ENCODE results near the gene SRRT.

SRRT gene

GRCh38 chr7:100882201-100882600, 7.3 kb downstream of the SRRT start:
- no peak for DNase-seq

- DNase-seq: no peak
Measured at GRCh38 chr7:100882785-100883526, 8.1 kb downstream of the SRRT start.

GRCh38 chr7:100884736-100885439, 10.0 kb downstream of the SRRT start:
- DNase-seq: peak in 2 of 5 experiments; percentile 49 to 75

- no peak for DNase-seq
Measured at GRCh38 chr7:100885440-100886141, 10.7 kb downstream of the SRRT start.

DNA sequence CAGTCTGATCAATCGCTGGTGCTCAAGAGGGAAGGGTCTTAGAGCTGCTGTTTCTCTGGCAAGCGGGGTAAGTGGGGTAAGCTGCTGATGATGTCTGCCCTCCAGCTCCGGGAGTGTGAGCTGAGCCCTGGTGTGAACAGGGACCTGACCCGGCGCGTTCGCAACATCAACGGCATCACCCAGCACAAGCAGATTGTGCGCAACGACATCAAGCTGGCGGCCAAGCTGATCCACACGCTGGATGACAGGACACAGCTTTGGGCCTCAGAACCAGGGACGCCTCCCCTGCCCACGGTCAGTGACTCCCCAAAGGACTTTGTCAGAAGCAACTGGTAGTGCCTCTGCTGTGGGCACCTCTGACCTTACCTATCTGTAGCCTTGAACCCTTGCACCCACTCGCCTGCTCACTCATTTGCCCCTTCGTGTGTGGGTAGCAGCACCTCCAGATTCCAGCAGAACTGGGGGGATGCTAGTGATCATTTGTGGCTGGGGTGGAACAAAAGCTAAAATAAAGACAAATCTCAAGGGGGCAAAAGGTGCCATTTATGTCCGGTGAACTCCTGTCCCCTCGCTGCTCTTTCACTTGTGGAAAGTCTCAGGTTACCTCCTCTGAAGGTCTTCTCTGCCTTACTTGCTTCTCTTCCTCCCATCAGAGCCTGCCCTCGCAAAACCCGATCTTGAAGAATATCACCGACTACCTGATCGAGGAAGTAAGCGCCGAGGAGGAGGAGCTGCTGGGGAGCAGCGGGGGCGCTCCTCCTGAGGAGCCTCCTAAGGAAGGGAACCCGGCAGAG, 11.4 kb downstream of the SRRT start:
- no peak for DNase-seq

DNA sequence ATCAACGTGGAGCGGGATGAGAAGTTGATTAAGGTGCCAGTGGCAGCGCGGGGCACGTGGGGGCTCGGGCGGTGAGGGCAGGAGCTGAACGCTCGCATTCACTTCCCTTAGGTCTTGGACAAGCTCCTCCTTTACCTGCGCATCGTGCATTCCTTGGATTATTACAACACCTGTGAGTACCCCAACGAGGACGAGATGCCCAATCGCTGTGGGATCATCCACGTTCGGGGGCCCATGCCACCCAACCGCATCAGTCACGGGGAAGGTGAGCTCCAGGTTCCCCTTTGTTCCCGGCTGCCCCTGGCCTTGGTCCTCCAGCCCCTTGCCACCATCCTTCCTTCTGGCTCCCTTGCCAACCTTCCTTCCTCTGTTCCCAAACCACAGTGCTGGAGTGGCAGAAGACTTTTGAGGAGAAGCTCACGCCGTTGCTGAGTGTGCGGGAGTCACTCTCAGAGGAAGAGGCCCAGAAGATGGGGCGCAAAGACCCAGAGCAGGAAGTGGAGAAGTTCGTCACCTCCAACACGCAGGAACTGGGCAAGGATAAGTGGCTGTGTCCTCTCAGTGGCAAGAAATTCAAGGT, 12.1 kb downstream of the SRRT start:
- peak in 1 of 5 experiments; percentile 53 for DNase-seq

GRCh38 chr7:100887516-100888290, 12.8 kb downstream of the SRRT start:
- DNase-seq: peak in 3 of 5 experiments; percentile 56 to 89 (median 71)

- no peak for DNase-seq
Measured at GRCh38 chr7:100888291-100888987, 13.5 kb downstream of the SRRT start.

GRCh38 chr7:100888988-100889750, 14.3 kb downstream of the SRRT start, which contains the start of gene UFSP1:
Gene UFSP1, minus strand, starts transcription at chr7:100889715. Its CDS starts 444 bp downstream, at chr7:100889271.
- DNase-seq: no peak

GRCh38 chr7:100890653-100891567, 16.0 kb downstream of the SRRT start:
- DNase-seq: no peak

GRCh38 chr7:100891568-100892247, 16.8 kb downstream of the SRRT start:
- no peak for DNase-seq

DNA sequence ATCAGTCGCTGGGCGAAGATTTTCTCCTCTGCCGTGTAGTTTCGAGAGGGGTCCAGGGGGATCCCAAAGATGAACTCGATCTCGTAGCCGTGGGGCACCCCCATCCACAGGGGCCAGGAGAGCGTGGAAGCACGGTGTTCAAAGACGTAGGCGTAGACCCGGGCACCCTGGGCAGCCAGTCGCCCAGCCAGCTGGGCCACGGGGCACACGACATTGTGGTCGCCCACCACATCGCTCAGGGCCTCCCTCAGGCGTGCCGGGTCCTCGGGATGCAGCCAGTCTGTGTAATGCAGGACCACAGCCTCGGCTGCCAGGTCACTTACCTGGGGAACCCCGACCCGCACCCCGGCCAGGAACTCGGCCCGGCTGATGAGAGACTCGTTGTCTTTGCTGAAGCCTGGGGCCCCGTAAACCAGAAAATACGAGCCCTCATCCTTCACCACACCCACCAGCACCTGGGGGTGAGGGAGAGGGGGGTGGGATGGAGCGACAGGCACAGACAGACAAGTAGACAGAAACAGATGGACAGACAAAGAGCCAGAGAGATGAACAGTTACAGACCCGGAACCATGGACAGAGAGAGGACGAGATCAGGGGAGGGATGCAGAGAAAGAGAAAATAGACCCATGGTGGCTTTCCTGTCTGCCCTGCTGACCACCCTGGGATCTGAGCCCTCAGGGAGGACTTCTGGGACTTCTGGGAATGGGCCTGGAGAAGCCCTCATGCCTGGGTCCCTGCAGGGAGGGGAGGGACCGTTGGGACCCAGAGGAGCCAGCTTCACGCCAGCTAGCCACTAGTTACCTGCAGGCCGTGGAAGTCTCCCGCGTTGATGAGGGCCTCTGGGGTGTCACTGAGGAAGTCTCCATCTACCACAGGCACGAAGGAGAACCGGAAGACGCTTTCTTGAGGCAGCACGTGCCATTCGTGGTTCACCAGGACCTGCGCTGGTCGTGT, 17.7 kb downstream of the SRRT start:
- no peak for DNase-seq

- DNase-seq: no peak
Measured at GRCh38 chr7:100893318-100893895, 18.5 kb downstream of the SRRT start.

DNA sequence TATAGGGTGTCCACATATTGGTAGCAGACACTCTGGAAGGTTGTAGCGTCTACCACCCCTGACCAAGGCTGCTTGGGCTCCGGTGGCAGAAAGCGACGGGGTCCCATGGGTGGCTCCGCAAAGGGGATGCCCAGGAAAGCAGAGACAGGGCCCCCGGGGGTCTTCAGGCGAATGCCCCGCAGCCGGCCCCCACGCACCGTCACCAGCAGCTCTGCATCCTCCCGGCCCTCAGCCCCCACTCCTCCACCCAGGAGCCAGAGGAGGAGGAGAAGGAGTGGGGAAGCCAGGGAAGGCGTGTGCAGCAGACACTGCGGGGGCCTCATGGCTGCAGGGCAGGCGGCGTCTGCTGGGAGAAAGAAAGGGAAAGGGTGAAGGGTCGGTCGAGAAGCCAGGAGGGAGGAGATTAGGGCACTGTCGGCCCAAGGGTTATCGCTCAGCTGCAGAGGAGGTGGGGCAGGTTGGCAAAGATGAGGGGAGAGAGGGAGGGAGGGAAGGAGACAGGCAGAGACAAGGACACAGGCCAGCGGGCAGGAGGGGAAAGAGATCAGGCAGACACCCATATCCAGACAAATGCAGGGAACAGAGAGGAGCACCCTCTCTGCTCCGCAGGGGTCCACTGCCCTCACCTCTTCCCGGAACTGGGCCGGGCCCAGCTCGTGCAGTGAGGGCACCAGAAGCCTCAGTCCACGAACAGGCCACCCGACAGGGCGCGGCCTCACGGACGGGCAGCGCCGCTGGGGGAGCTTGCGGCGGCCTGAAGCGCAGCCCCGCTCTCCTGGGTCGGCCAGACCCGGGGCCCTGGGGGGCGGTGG, 19.2 kb downstream of the SRRT start:
- no peak for DNase-seq

- peak in 3 of 5 experiments; percentile 29 to 38 (median 36) for DNase-seq
Measured at GRCh38 chr7:100894860-100895700, 20.2 kb downstream of the SRRT start.

All from T-helper 2 cell (primary cell).